K562 (cell line): Measurements from ENCODE around the gene TTLL3. TPM values are rescaled to one million over a fixed set of nuclear protein-coding genes. Genes with fewer than 3 reads are reported as not detected.
A peak's percentile ranks its signal among the peaks of the same experiment; 100 is the strongest.

Experiments
- ATAC-seq: fragments of 200-7000 bp; cut with Tn5 transposase; 3 replicates; pipeline ENCODE4 v1.9.1; 2020; ENCODE audit warnings: moderate library complexity
- BruUV-seq: library from RNA; stranded (reverse); fragments of 400-500 nt; replicated peaks from 2 replicates; lab custom pipeline; 2021; lab: Mats Ljungman, UMichigan
- CTCF ChIA-PET: fragments of 300-600 bp; formaldehyde crosslinking; extraction: SDS; loops from one replicate; lab custom pipeline; 2021; ENCODE audit warnings: low intra/inter-chr PET ratio; lab: Yijun Ruan, JAX
- POLR2A ChIA-PET: fragments of 300-600, 350-650 bp; sonication (Branson Sonifier 250); formaldehyde crosslinking; extraction: SDS; loops from one replicate; lab custom pipeline; 2021; ENCODE audit warnings: antibody characterized with exemption, inconsistent platforms; lab: Yijun Ruan, JAX
- DNase-seq, 4 experiments: peaks; one replicate each; pipeline versions ENCODE4 v3.0.0 to v3.0.0-alpha.2; 2011 to 2018; ENCODE audit warnings: low spot score in 3 of 4, mixed read lengths in 3 of 4; ENCODE audit errors: extremely low read depth in 1 of 4
- FAIRE-seq: peaks from 2 replicates; lab custom pipeline; 2011; peaks lifted over from hg19 to GRCh38; lab: Jason Lieb, UNC
- H2AFZ ChIP-seq: 2 replicates; pipeline ENCODE4 v1.6.0; 2011; ENCODE audit warnings: low read depth, low read length, control low read depth, inconsistent platforms
- H3K27ac ChIP-seq: fragments of 200-600 bp; 3 replicates; pipeline ENCODE4 v1.8.0; 2011; ENCODE audit warnings: low read depth, mild to moderate bottlenecking, control low read depth, inconsistent platforms, low read length, moderate library complexity, mixed read lengths; ENCODE audit errors: extremely low read depth
- H3K27me3 ChIP-seq, 2 experiments: fragments of 300-600 bp in 1 of 2; 2 replicates in 1 of 2; 3 replicates in 1 of 2; pipeline versions ENCODE4 v1.6.0 to v1.8.0; 2011; ENCODE audit warnings: inconsistent platforms in 2 of 2, low read length in 2 of 2, mild to moderate bottlenecking in 1 of 2, mixed read lengths in 1 of 2, moderate library complexity in 1 of 2; ENCODE audit not compliant: control insufficient read depth in 2 of 2, insufficient read depth in 2 of 2
- H3K36me3 ChIP-seq: fragments of 300-600 bp; 3 replicates; pipeline ENCODE4 v1.8.0; 2011; ENCODE audit warnings: mild to moderate bottlenecking, low read length, inconsistent platforms; ENCODE audit not compliant: control insufficient read depth, insufficient read depth
- H3K4me1 ChIP-seq, 2 experiments: fragments of 200-600 bp in 1 of 2; replicated peaks in 1 of 2; 2 replicates in 1 of 2; 3 replicates in 1 of 2; pipeline versions ENCODE4 v1.5.1 to v1.8.0; 2011; ENCODE audit warnings: inconsistent platforms in 2 of 2, low read length in 2 of 2, mild to moderate bottlenecking in 1 of 2, mixed read lengths in 1 of 2, moderate library complexity in 1 of 2; ENCODE audit not compliant: control insufficient read depth in 2 of 2, insufficient read depth in 2 of 2
- H3K4me2 ChIP-seq: 2 replicates; pipeline ENCODE4 v1.6.1; 2011; ENCODE audit warnings: low read length, control low read depth, inconsistent platforms, mixed read lengths; ENCODE audit not compliant: insufficient read depth
- H3K4me3 ChIP-seq: fragments of 200-600 bp; sonication (generic), shearing (Covaris generic); 2 replicates; pipeline ENCODE4 v1.5.1; 2016; ENCODE audit warnings: control low read depth, inconsistent platforms
- H3K79me2 ChIP-seq: fragments of 200-600 bp; 3 replicates; pipeline ENCODE4 v1.8.0; 2011; ENCODE audit warnings: low read length, inconsistent platforms; ENCODE audit not compliant: control insufficient read depth, insufficient read depth
- H3K9ac ChIP-seq, 2 experiments: 2 replicates each; pipeline versions ENCODE4 v1.6.0 to v1.6.1; 2011; ENCODE audit warnings: low read depth in 2 of 2, low read length in 2 of 2, control low read depth in 1 of 2, inconsistent platforms in 1 of 2, mild to moderate bottlenecking in 1 of 2, mixed read lengths in 1 of 2; ENCODE audit not compliant: insufficient read depth in 1 of 2
- H3K9me1 ChIP-seq: one replicate; pipeline ENCODE4 v1.6.0; 2011; ENCODE audit warnings: inconsistent platforms, mild to moderate bottlenecking, low read length, moderate library complexity; ENCODE audit not compliant: control insufficient read depth, insufficient read depth
- H3K9me3 ChIP-seq: replicated peaks from 2 replicates; pipeline ENCODE4 v1.5.1; 2011; ENCODE audit warnings: low read depth, low read length, inconsistent platforms; ENCODE audit not compliant: control insufficient read depth, insufficient read depth
- H4K20me1 ChIP-seq: replicated peaks from 2 replicates; pipeline ENCODE4 v1.6.1; 2011; ENCODE audit warnings: low read length, inconsistent platforms, mixed read lengths; ENCODE audit not compliant: control insufficient read depth, insufficient read depth
- CBFA2T3 ChIP-seq: fragments of 450-650 bp; IDR thresholded peaks from 2 replicates; pipeline ENCODE4 v1.6.1; 2017
- CCNT2 ChIP-seq: IDR thresholded peaks from 2 replicates; pipeline ENCODE4 v1.6.1; 2011; ENCODE audit warnings: borderline replicate concordance, low read depth, mild to moderate bottlenecking, moderate library complexity, mixed read lengths, low read length; ENCODE audit not compliant: insufficient read length; ENCODE audit errors: extremely low read depth
- HDAC6 ChIP-seq: IDR thresholded peaks from 2 replicates; pipeline ENCODE4 v1.6.1; 2012; ENCODE audit warnings: low read depth, mild to moderate bottlenecking, control low read depth, inconsistent platforms, low read length, moderate library complexity
- POLR2A ChIP-seq: fragments of 450-650 bp; conservative IDR thresholded peaks from 2 replicates; pipeline ENCODE4 v1.6.1; 2016
- POLR2AphosphoS2 ChIP-seq: IDR thresholded peaks from 2 replicates; pipeline ENCODE4 v1.6.1; 2012; ENCODE audit warnings: low read length, improper control_type of control experiment
- RBFOX2 ChIP-seq: fragments of 200-400 bp; formaldehyde crosslinking; IDR thresholded peaks from 2 replicates; pipeline ENCODE4 v1.6.1; 2017; ENCODE audit warnings: low read depth, mild to moderate bottlenecking, low read length, moderate library complexity
- SMARCA4 ChIP-seq: fragments of 450-650 bp; IDR thresholded peaks from 2 replicates; pipeline ENCODE4 v1.6.1; 2016
- YY1 ChIP-seq, 3 experiments: IDR thresholded peaks; 2 replicates each; pipeline ENCODE4 v1.6.1; 2011; ENCODE audit warnings: low read length in 2 of 3, mild to moderate bottlenecking in 2 of 3, moderate library complexity in 2 of 3, borderline replicate concordance in 1 of 3, control low read depth in 1 of 3, low read depth in 1 of 3; ENCODE audit not compliant: insufficient read depth in 3 of 3, insufficient replicate concordance in 2 of 3, control insufficient read depth in 1 of 3, insufficient read length in 1 of 3; ENCODE audit errors: extremely low read depth in 1 of 3
- ZC3H8 ChIP-seq: fragments of 450-650 bp; IDR thresholded peaks from 2 replicates; pipeline ENCODE4 v1.6.1; 2017
- ZNF3 ChIP-seq: fragments of 250-450 bp; sonication (Bioruptor Pico); IDR thresholded peaks from 2 replicates; pipeline ENCODE4 v1.5.0; 2021; ENCODE audit warnings: mild to moderate bottlenecking, moderate library complexity
- ZNF324 ChIP-seq: fragments of 250-450 bp; sonication (Bioruptor Pico); IDR thresholded peaks from 2 replicates; pipeline ENCODE4 v1.4.0; 2020; ENCODE audit warnings: mild to moderate bottlenecking
- WGBS: fragments of 100-300 bp; shearing (Covaris generic); methylation state at CpG from one replicate; pipeline ENCODE4 v1.1.6; 2016; ENCODE audit warnings: low coverage, mixed read lengths; ENCODE audit not compliant: insufficient coverage; ENCODE audit errors: missing lambda C conversion rate; 5-methylcytosine and 5-hydroxymethylcytosine counted together
- in situ Hi-C: fragments of 300-500 bp; cut with MboI; formaldehyde crosslinking; loops from 4 replicates; pipeline ENCODE4 v1.15.0; 2018; ENCODE audit warnings: inconsistent platforms, mixed read lengths
- intact Hi-C: fragments of 100-400 bp; cut with micrococcal nuclease; formaldehyde crosslinking; loops from 2 replicates; pipeline ENCODE4 v1.14.2; 2022
- polyA plus RNA-seq, 8 experiments: library from polyadenylated mRNA; depleted of rRNA in 4 of 8; stranded (reverse) in 5 of 8; unstranded in 3 of 8; fragments of >200 nt; fragmentation: Nextera tagmentation in 2 of 8; fragmentation: Illumina TruSeq in 1 of 8; extraction: Ambion mirVana in 2 of 8; extraction: Trizol in 1 of 8; gene quantifications; 2 replicates each; pipeline versions ENCODE4 v1.2.1 to v1.2.3, GENCODE V29; 2011 to 2014; ENCODE audit warnings: inconsistent platforms in 1 of 8, missing spikeins in 1 of 8
- total RNA-seq, 7 experiments: library from RNA; depleted of rRNA in 6 of 7; stranded (reverse); fragments of >200 nt in 6 of 7; fragmentation: Illumina TruSeq in 2 of 7; extraction: Trizol in 2 of 7; gene quantifications; 2 replicates each; pipeline versions ENCODE4 v1.2.1 to v1.2.3, GENCODE V29; 2011 to 2021; ENCODE audit warnings: low replicate concordance in 1 of 7
- TF ChIP-seq, protein P1 (sequence below): fragments of 250-450 bp; sonication (Bioruptor Pico); IDR thresholded peaks from 2 replicates; pipeline ENCODE4 v1.8.0; 2021; ENCODE audit warnings: borderline replicate concordance, mild to moderate bottlenecking, moderate library complexity; ENCODE audit not compliant: poor library complexity, severe bottlenecking
- TF ChIP-seq, protein P2 (sequence below): fragments of 450-650 bp; formaldehyde crosslinking; conservative IDR thresholded peaks from 2 replicates; pipeline ENCODE4 v1.4.0; 2022; ENCODE audit warnings: mild to moderate bottlenecking, missing genetic modification characterization
- TF ChIP-seq, protein P3 (sequence below): fragments of 250-450 bp; sonication (Bioruptor Pico); IDR thresholded peaks from 2 replicates; pipeline ENCODE4 v1.9.0; 2021; ENCODE audit warnings: mild to moderate bottlenecking, inconsistent platforms
- TF ChIP-seq, protein P4 (sequence below): fragments of 200-800 bp; sonication (Bioruptor generic); IDR thresholded peaks from 2 replicates; pipeline ENCODE4 v1.6.1; 2017; ENCODE audit warnings: missing genetic modification characterization, missing compliant biosample characterization
- TF ChIP-seq, protein P5 (sequence below): fragments of 250-450 bp; sonication (Bioruptor Pico); IDR thresholded peaks from 2 replicates; pipeline ENCODE4 v1.8.0; 2021; ENCODE audit warnings: mild to moderate bottlenecking, moderate library complexity

The TTLL3 gene
- total and polyA plus RNA-seq, 9 of the 15 experiments (the other 6 are each of a cell fraction or from before 2014, with no cell fraction given) = 8.9 to 106 (median 33.2) TPM

DNA sequence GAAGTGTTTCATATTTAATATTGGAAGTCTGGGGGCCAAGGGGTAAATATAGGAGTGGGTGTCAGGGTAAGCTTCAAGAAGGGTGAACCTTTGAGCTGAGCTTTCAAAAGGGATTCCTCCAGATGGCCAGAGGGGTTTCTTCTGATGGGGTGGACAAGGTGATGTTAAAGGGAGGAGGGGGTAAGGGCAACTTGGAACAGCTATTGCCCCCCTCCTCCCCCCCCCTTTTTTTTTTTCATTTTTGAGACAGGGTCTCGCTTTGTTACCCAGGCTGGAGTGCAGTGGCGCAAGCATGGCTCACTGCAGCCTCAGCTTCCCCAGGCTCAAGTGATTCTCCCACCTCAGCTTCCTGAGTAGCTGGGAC is 2.1 kb upstream of the TTLL3 start:
- H3K4me2 ChIP-seq = no peak overlapping the region
- H3K36me3 ChIP-seq = peaks cover 88% of the 10 kb centered on the region
- DNase-seq (no peak), FAIRE-seq (no peak), ATAC-seq (no peak)
- peaks cover 0 to 8% of the 10 kb centered on the region in 2 experiments; a peak in 2 of 5 replicates for H3K4me1 ChIP-seq
- no peak overlapping the region for H3K27ac ChIP-seq
- no peak overlapping the region for H3K9ac ChIP-seq
- no peaks in the 10 kb centered on the region for H3K27me3 ChIP-seq
- POLR2A ChIA-PET = interaction anchor here (0.6 to 6.7 kb wide), 9 partner anchors 12 to 208 kb away, joined by 3 to 49 read pairs (median 5); partner anchors contain the start of genes ARPC4, EMC3 and TADA3
- no TSS peak for BruUV-seq
- 100% methylated on average over 1 of the region's 2 CpGs for WGBS
- H3K4me3 ChIP-seq = no peak overlapping the region
- no peaks in the 10 kb centered on the region for H3K79me2 ChIP-seq
- in situ Hi-C loops (no loop called here), intact Hi-C loops (no loop called here)
- H3K9me1 ChIP-seq = peaks cover 2% of the 10 kb centered on the region
- no peaks in the 10 kb centered on the region for H3K9me3 ChIP-seq
- no peak overlapping the region for H2AFZ ChIP-seq
- 0 out of 2 replicates have a peak, but pooled peaks cover 3% of the 10 kb centered on the region for H4K20me1 ChIP-seq
- CTCF ChIA-PET = no interaction called here
- TF ChIP-seq, protein P1, sequence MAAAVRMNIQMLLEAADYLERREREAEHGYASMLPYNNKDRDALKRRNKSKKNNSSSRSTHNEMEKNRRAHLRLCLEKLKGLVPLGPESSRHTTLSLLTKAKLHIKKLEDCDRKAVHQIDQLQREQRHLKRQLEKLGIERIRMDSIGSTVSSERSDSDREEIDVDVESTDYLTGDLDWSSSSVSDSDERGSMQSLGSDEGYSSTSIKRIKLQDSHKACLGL = no peak
- TF ChIP-seq CBFA2T3 = no peak
- TF ChIP-seq CCNT2 = no peak
- TF ChIP-seq, protein P2, sequence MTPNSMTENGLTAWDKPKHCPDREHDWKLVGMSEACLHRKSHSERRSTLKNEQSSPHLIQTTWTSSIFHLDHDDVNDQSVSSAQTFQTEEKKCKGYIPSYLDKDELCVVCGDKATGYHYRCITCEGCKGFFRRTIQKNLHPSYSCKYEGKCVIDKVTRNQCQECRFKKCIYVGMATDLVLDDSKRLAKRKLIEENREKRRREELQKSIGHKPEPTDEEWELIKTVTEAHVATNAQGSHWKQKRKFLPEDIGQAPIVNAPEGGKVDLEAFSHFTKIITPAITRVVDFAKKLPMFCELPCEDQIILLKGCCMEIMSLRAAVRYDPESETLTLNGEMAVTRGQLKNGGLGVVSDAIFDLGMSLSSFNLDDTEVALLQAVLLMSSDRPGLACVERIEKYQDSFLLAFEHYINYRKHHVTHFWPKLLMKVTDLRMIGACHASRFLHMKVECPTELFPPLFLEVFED = 0 out of 2 replicates have a peak, but pooled peaks have one; percentile 44
- no peak for TF ChIP-seq POLR2AphosphoS2
- TF ChIP-seq, protein P3, sequence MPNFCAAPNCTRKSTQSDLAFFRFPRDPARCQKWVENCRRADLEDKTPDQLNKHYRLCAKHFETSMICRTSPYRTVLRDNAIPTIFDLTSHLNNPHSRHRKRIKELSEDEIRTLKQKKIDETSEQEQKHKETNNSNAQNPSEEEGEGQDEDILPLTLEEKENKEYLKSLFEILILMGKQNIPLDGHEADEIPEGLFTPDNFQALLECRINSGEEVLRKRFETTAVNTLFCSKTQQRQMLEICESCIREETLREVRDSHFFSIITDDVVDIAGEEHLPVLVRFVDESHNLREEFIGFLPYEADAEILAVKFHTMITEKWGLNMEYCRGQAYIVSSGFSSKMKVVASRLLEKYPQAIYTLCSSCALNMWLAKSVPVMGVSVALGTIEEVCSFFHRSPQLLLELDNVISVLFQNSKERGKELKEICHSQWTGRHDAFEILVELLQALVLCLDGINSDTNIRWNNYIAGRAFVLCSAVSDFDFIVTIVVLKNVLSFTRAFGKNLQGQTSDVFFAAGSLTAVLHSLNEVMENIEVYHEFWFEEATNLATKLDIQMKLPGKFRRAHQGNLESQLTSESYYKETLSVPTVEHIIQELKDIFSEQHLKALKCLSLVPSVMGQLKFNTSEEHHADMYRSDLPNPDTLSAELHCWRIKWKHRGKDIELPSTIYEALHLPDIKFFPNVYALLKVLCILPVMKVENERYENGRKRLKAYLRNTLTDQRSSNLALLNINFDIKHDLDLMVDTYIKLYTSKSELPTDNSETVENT (CRISPR knock-in tag) = no peak
- TF ChIP-seq POLR2A = 0 out of 2 replicates have a peak, but pooled peaks have one; percentile 16
- TF ChIP-seq, protein P4, sequence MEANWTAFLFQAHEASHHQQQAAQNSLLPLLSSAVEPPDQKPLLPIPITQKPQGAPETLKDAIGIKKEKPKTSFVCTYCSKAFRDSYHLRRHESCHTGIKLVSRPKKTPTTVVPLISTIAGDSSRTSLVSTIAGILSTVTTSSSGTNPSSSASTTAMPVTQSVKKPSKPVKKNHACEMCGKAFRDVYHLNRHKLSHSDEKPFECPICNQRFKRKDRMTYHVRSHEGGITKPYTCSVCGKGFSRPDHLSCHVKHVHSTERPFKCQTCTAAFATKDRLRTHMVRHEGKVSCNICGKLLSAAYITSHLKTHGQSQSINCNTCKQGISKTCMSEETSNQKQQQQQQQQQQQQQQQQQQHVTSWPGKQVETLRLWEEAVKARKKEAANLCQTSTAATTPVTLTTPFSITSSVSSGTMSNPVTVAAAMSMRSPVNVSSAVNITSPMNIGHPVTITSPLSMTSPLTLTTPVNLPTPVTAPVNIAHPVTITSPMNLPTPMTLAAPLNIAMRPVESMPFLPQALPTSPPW = peak; percentile 59
- TF ChIP-seq SMARCA4 = no peak
- TF ChIP-seq ZC3H8 = no peak
- no peak for TF ChIP-seq ZNF324
- TF ChIP-seq, protein P5, sequence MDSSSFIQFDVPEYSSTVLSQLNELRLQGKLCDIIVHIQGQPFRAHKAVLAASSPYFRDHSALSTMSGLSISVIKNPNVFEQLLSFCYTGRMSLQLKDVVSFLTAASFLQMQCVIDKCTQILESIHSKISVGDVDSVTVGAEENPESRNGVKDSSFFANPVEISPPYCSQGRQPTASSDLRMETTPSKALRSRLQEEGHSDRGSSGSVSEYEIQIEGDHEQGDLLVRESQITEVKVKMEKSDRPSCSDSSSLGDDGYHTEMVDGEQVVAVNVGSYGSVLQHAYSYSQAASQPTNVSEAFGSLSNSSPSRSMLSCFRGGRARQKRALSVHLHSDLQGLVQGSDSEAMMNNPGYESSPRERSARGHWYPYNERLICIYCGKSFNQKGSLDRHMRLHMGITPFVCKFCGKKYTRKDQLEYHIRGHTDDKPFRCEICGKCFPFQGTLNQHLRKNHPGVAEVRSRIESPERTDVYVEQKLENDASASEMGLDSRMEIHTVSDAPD = no peak
- 0 out of 2 replicates have a peak, but pooled peaks have one; percentile 31 for TF ChIP-seq RBFOX2
- no peak for TF ChIP-seq HDAC6
- TF ChIP-seq YY1 (IDR thresholded peaks at IDR 0.05; ENCODE audit: borderline replicate concordance in 1 of 3, control insufficient read depth in 1 of 3, extremely low read depth in 1 of 3, insufficient read depth in 3 of 3, insufficient read length in 1 of 3, insufficient replicate concordance in 2 of 3, low read depth in 1 of 3, low read length in 2 of 3) = no peak
- TF ChIP-seq ZNF3 (CRISPR knock-in tag) = no peak
